Hematopoietic multipotent progenitor cell treated with erythropoietin and hydrocortisone succinate and interleukin-3 and kit ligand, for 17 days (in vitro differentiated cells): ENCODE results near the gene NRSN2.

Experiments
- DNase-seq: peaks from one replicate; pipeline ENCODE4 v3.0.0-alpha.2; 2015; ENCODE audit warnings: low spot score

NRSN2 gene

GRCh38 chr20:397432-398237 is 50.7 kb downstream of the NRSN2 start:
- DNase-seq = no peak

GRCh38 chr20:399182-399707 is 52.3 kb downstream of the NRSN2 start:
- DNase-seq = no peak

DNA sequence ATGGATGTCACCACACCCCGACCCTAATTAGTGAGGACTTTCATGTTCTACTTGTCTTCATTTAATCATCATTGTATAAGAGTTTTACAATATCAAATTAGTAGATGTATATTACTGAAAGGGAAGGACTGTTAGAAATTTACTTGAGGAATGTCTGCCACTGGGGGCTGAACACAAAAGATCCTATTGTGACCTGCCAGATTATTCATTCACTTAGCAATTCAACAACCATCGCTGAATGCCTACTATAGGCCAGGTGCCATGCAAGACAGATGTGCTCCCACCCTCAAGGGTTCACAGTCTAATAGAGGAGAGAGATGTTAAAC is 53.2 kb downstream of the NRSN2 start:
- no peak for DNase-seq

- DNase-seq = no peak
These were observed 53.8 kb downstream of the NRSN2 start for GRCh38 chr20:400454-401275.

GRCh38 chr20:401682-402495 is 55.0 kb downstream of the NRSN2 start:
- DNase-seq = no peak

DNA sequence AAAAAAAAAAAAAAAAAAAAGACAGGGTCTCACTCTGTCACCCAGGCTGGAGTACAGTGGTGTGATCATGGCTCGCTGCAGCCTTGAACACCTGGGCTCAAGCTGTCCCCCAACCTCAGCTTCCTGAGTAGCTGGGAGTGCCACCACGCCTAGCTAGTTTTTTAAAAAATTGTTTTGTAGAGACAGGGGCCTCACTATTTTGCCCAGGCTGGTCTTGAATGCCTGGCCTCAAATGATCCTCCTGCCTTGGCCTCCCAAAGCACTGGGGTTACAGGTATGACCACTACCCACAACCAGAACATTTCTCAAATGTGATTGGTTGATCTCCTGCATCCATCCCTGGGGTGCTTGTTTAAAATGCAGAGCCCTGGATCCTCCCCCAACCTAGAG is 55.6 kb downstream of the NRSN2 start:
- no peak for DNase-seq

DNA sequence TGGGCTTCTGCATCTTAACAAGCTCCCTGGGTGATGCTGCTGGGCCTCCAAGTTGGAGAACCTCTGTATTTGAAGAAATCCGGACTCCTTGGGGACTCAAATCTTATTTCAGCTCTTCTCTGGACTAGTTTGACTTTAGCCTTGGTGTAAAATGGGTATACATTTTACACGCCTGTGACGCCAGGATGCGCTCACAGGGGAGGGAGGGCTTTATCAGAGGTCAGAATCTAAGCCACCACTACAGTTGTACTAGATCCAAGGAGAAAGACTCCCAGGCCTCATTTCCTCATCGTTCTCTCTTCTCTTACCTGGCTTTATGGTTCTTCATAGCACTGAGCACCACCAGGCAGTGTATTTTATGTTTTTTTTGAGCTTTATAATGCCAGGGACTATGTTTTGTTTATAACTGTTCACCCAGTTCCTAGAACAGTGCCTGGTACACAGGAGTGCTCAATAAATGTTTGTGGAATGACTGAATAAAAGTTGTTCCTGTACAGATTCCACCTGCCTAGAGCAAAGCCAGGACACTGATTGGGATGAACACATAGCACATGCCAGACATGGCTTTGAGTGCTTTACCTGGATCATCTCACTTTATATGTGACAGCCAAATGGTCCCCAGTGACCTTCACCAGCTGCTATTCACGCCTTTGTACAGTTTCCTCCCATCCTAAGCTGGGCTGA is 56.1 kb downstream of the NRSN2 start:
- no peak for DNase-seq

GRCh38 chr20:403582-403957 is 56.7 kb downstream of the NRSN2 start:
- DNase-seq = no peak

- no peak for DNase-seq
These were observed 57.2 kb downstream of the NRSN2 start for GRCh38 chr20:404088-404487.
